ENCODE results near the gene BCAS3. TPM values are rescaled to one million over a fixed set of nuclear protein-coding genes. Genes with fewer than 3 reads are reported as not detected.
"Not testable (repeated sequence)": the region's sequence is repeated elsewhere in the genome, so short reads cannot be mapped to it uniquely, and the experiment has no call there.

BCAS3 gene
- total RNA-seq, 1 donor from 2014 or later: 35.7 TPM

DNA sequence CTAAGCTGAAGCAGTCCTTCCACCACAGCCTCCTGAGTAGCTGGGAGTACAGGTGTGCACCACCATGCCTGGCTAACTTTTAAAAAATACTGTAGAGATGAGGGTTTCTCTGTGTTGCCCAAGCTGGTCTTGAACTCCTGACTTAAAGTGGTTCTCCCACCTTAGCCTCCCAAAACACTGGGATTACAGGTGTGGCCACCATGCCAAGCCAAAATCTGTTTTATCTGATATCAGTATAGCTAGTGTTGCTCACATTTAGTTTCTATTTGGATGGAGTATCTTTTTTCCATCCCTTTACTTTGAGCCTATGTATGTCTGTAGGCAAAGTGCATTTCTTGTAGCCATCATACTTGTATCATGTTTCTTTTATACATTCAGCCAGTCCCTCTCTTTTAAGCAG lies 82.1 kb downstream of the BCAS3 start:
- Mint-ChIP-seq H3K4me1 (ENCODE audit: unreplicated experiment) (no peaks in the 10 kb centered on the region), H3K9me3 (ENCODE audit: unreplicated experiment) (peaks cover 18% of the 10 kb centered on the region), H3K36me3 (ENCODE audit: unreplicated experiment) (peaks cover 29% of the 10 kb centered on the region), H3K27me3 (ENCODE audit: unreplicated experiment) (no peaks in the 10 kb centered on the region), H3K4me3 (ENCODE audit: unreplicated experiment) (no peak overlapping the region), H3K27ac (ENCODE audit: unreplicated experiment) (no peak overlapping the region)
- no peak for DNase-seq (ENCODE audit: extremely low spot score, unreplicated experiment)
- TF ChIP-seq, protein P1, sequence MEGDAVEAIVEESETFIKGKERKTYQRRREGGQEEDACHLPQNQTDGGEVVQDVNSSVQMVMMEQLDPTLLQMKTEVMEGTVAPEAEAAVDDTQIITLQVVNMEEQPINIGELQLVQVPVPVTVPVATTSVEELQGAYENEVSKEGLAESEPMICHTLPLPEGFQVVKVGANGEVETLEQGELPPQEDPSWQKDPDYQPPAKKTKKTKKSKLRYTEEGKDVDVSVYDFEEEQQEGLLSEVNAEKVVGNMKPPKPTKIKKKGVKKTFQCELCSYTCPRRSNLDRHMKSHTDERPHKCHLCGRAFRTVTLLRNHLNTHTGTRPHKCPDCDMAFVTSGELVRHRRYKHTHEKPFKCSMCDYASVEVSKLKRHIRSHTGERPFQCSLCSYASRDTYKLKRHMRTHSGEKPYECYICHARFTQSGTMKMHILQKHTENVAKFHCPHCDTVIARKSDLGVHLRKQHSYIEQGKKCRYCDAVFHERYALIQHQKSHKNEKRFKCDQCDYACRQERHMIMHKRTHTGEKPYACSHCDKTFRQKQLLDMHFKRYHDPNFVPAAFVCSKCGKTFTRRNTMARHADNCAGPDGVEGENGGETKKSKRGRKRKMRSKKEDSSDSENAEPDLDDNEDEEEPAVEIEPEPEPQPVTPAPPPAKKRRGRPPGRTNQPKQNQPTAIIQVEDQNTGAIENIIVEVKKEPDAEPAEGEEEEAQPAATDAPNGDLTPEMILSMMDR (IDR thresholded peaks at IDR 0.05): no peak

DNA sequence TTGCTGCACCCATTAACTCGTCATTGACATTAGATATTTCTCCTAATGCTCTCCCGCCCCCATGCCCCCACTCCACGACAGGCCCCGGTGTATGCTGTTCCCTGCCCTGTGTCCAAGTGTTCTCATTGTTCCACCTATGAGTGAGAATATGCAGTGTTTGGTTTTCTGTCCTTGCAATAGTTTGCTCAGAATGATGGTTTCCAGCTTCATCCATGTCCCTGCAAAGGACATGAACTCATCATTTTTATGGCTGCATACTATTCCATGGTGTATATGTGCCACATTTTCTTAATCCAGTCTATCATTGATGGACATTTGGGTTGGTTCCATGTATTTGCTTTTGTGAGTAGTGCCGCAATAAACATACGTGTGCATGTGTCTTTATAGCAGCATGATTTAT lies 83.7 kb downstream of the BCAS3 start:
- Mint-ChIP-seq H3K9me3 (ENCODE audit: unreplicated experiment) (peaks cover 24% of the 10 kb centered on the region), H3K36me3 (ENCODE audit: unreplicated experiment) (peaks cover 30% of the 10 kb centered on the region)
- H3K27ac Mint-ChIP-seq (ENCODE audit: unreplicated experiment); H3K4me3 Mint-ChIP-seq (ENCODE audit: unreplicated experiment); H3K27me3 Mint-ChIP-seq (ENCODE audit: unreplicated experiment); H3K4me1 Mint-ChIP-seq (ENCODE audit: unreplicated experiment); DNase-seq (ENCODE audit: extremely low spot score, unreplicated experiment): not testable (repeated sequence)

DNA sequence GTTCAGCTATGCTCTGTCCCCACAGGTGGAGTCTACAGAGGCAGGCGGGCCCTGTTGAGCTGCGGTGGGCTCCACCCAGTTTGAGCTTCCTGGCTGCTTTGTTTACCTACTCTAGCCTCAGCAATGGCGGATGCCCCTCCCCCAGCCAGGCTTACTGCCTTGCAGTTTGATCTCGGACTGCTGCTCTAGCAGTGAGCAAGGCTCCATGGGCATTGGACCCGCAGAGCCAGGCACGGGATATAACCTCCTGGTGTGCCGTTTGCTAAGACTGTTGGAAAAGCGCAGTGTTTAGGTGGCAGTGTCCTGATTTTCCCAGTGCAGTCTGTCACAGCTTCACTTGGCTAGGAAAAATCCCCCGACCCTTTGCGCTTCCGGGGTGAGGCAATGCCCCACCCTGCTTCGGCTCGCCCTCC lies 89.1 kb downstream of the BCAS3 start:
- TF ChIP-seq, protein P1 (IDR thresholded peaks at IDR 0.05): no peak
- Mint-ChIP-seq H3K9me3 (ENCODE audit: unreplicated experiment) (peaks cover 12% of the 10 kb centered on the region), H3K27me3 (ENCODE audit: unreplicated experiment) (no peaks in the 10 kb centered on the region), H3K4me3 (ENCODE audit: unreplicated experiment) (no peak overlapping the region), H3K4me1 (ENCODE audit: unreplicated experiment) (no peaks in the 10 kb centered on the region), H3K27ac (ENCODE audit: unreplicated experiment) (no peak overlapping the region), H3K36me3 (ENCODE audit: unreplicated experiment) (peaks cover 20% of the 10 kb centered on the region)
- DNase-seq (ENCODE audit: extremely low spot score, unreplicated experiment): no peak

DNA sequence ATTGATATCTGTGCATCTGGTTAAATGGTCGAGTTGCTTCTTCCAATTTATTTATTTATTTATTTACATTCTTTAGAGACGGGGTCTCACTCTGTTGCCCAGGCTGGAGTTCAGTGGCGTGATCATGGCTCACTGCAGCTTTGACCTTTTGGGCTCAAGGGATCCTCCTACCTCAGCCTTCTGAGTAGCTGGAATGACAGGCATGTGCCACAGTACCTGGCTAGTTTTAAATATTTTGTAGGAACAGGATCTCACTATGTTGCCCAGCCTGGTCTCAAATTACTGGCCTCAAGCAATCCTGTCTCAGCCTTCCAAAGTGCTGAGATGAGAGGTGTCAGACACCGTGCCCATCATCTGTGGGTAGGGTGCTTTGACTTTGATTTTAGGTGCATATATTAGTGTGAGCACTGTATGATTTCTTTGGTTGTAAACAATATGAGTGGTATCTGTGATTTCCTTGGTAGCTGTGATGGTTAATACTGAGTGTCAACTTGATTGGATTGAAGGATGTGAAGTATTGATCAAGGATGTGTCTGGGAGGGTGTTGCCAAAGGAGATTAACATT lies 90.2 kb downstream of the BCAS3 start:
- Mint-ChIP-seq H3K4me1 (ENCODE audit: unreplicated experiment) (no peaks in the 10 kb centered on the region), H3K9me3 (ENCODE audit: unreplicated experiment) (peaks cover 12% of the 10 kb centered on the region)
- DNase-seq (ENCODE audit: extremely low spot score, unreplicated experiment): no peak

DNA sequence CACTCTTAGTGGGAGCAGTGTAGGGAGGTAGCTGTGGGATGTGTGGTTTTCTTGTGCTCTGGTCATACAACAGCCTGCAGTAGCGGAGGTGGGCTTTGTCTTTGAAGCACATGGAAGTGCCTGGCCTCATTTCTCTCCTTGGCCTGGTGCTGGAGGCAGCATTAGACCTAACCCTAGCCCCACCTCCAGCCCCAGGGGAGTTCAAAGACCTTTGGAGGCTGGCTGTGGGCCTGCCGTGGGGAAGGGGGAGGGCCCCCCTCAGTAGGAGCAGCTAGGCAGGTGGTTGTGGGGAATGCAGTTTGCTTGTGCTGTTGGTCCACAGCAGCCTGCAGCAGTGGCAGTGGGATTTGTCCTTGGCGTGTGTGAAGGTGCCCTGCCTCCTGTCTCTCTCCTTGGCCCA lies 91.7 kb downstream of the BCAS3 start:
- Mint-ChIP-seq H3K27ac (ENCODE audit: unreplicated experiment) (no peak overlapping the region), H3K27me3 (ENCODE audit: unreplicated experiment) (no peaks in the 10 kb centered on the region), H3K36me3 (ENCODE audit: unreplicated experiment) (peaks cover 6% of the 10 kb centered on the region), H3K4me3 (ENCODE audit: unreplicated experiment) (no peak overlapping the region), H3K4me1 (ENCODE audit: unreplicated experiment) (no peaks in the 10 kb centered on the region), H3K9me3 (ENCODE audit: unreplicated experiment) (peaks cover 7% of the 10 kb centered on the region)
- DNase-seq (ENCODE audit: extremely low spot score, unreplicated experiment): no peak
- TF ChIP-seq, protein P1 (IDR thresholded peaks at IDR 0.05): no peak

More for the DNA sequence above, 90.2 kb downstream of the BCAS3 start:
- H3K27me3 Mint-ChIP-seq (ENCODE audit: unreplicated experiment): no peaks in the 10 kb centered on the region
- TF ChIP-seq, protein P1 (IDR thresholded peaks at IDR 0.05): no peak
- H3K27ac Mint-ChIP-seq (ENCODE audit: unreplicated experiment): no peak overlapping the region
- H3K4me3 Mint-ChIP-seq (ENCODE audit: unreplicated experiment): no peak overlapping the region
- H3K36me3 Mint-ChIP-seq (ENCODE audit: unreplicated experiment): peaks cover 12% of the 10 kb centered on the region
